SK-N-SH treated with all-trans-retinoic acid at 6 μM for 48 hours (cell line): ENCODE data around the gene ADCY5.

Source experiments
- ATAC-seq: fragments of 200-7000 bp; cut with Tn5 transposase; 3 replicates; pipeline ENCODE4 v1.9.1; 2020; ENCODE audit warnings: mild to moderate bottlenecking, moderate library complexity
- ARNTL ChIP-seq: fragments of 450-650 bp; formaldehyde crosslinking; IDR thresholded peaks from 2 replicates; pipeline ENCODE4 v1.5.0; 2020; ENCODE audit warnings: low read depth, mild to moderate bottlenecking, moderate library complexity, borderline replicate concordance
- BACH2 ChIP-seq: fragments of 250-450 bp; sonication (Bioruptor Pico); IDR thresholded peaks from 2 replicates; pipeline ENCODE4 v1.9.0; 2021; ENCODE audit warnings: mild to moderate bottlenecking, borderline replicate concordance
- CREB5 ChIP-seq: fragments of 250-450 bp; sonication (Bioruptor Pico); IDR thresholded peaks from 2 replicates; pipeline ENCODE4 v1.5.1; 2020; ENCODE audit warnings: low read depth, mild to moderate bottlenecking, moderate library complexity
- CSRNP3 ChIP-seq: fragments of 250-450 bp; sonication (Bioruptor Pico); IDR thresholded peaks from 2 replicates; pipeline ENCODE4 v1.5.1; 2021; ENCODE audit warnings: mild to moderate bottlenecking, moderate library complexity
- ISL1 ChIP-seq: fragments of 250-450 bp; sonication (Bioruptor Pico); IDR thresholded peaks from 2 replicates; pipeline ENCODE4 v2.1.2; 2022; ENCODE audit warnings: mild to moderate bottlenecking, moderate library complexity
- PPARA ChIP-seq: fragments of 250-450 bp; sonication (Bioruptor Pico); IDR thresholded peaks from 2 replicates; pipeline ENCODE4 v1.5.0; 2020; ENCODE audit warnings: mild to moderate bottlenecking, borderline replicate concordance
- RARB ChIP-seq: fragments of 250-450 bp; sonication (Bioruptor Pico); IDR thresholded peaks from 2 replicates; pipeline ENCODE4 v1.8.0; 2021; ENCODE audit warnings: mild to moderate bottlenecking, moderate library complexity
- SNAI2 ChIP-seq: fragments of 250-450 bp; sonication (Bioruptor Pico); IDR thresholded peaks from 2 replicates; pipeline ENCODE4 v1.5.0; 2020; ENCODE audit warnings: mild to moderate bottlenecking, moderate library complexity
- TOX ChIP-seq: fragments of 250-450 bp; sonication (Bioruptor Pico); IDR thresholded peaks from 2 replicates; pipeline ENCODE4 v1.8.0; 2021; ENCODE audit warnings: mild to moderate bottlenecking, moderate library complexity, borderline replicate concordance
- ZC3H10 ChIP-seq: fragments of 250-450 bp; sonication (Bioruptor Pico); IDR thresholded peaks from 2 replicates; pipeline ENCODE4 v1.5.1; 2021; ENCODE audit warnings: mild to moderate bottlenecking, moderate library complexity
- ZFP3 ChIP-seq: fragments of 250-450 bp; sonication (Bioruptor Pico); IDR thresholded peaks from 2 replicates; pipeline ENCODE4 v1.5.0; 2020; ENCODE audit warnings: mild to moderate bottlenecking, moderate library complexity
- ZFP30 ChIP-seq: fragments of 450-650 bp; formaldehyde crosslinking; IDR thresholded peaks from 2 replicates; pipeline ENCODE4 v1.5.0; 2022; ENCODE audit warnings: mild to moderate bottlenecking, moderate library complexity
- ZNF565 ChIP-seq: fragments of 450-650 bp; formaldehyde crosslinking; conservative IDR thresholded peaks from 2 replicates; pipeline ENCODE4 v1.5.0; 2020; ENCODE audit warnings: low read depth, mild to moderate bottlenecking, moderate library complexity
- ZNF70 ChIP-seq: fragments of 450-650 bp; formaldehyde crosslinking; IDR thresholded peaks from 2 replicates; pipeline ENCODE4 v1.5.0; 2020; ENCODE audit warnings: mild to moderate bottlenecking, moderate library complexity
- TF ChIP-seq, protein P1 (sequence below): fragments of 250-450 bp; sonication (Bioruptor Pico); IDR thresholded peaks from 2 replicates; pipeline ENCODE4 v1.8.0; 2021; ENCODE audit warnings: low read depth, mild to moderate bottlenecking, moderate library complexity, borderline replicate concordance
- TF ChIP-seq, protein P2 (sequence below): fragments of 250-450 bp; sonication (Bioruptor Pico); IDR thresholded peaks from 2 replicates; pipeline ENCODE4 v1.5.0; 2020; ENCODE audit warnings: mild to moderate bottlenecking, moderate library complexity
- TF ChIP-seq, protein P3 (sequence below): fragments of 250-450 bp; sonication (Bioruptor Pico); IDR thresholded peaks from 2 replicates; pipeline ENCODE4 v1.8.0; 2020; ENCODE audit warnings: mild to moderate bottlenecking, moderate library complexity, borderline replicate concordance

Gene ADCY5

DNA sequence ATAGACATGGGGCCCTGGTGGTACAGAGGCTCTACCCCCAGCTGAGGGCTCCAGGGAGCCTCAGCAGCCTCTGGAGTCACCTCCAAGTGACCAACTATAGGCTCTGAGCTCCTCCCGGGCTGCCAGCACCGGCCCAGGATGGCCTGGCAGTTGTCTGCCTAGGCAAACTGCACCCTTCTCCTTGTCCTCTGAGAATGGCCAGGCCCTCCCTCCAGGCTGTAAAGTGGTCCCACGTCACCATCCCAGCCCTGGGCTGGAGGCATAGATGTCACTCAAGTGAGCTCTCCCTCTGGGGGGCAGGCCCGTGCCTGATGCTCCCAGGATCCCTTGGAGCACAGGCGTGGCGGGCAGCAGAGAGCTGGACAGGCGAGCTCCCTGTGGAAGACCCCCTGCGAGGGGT, 127.1 kb downstream of the ADCY5 start (continued):
- TF ChIP-seq, protein P1, sequence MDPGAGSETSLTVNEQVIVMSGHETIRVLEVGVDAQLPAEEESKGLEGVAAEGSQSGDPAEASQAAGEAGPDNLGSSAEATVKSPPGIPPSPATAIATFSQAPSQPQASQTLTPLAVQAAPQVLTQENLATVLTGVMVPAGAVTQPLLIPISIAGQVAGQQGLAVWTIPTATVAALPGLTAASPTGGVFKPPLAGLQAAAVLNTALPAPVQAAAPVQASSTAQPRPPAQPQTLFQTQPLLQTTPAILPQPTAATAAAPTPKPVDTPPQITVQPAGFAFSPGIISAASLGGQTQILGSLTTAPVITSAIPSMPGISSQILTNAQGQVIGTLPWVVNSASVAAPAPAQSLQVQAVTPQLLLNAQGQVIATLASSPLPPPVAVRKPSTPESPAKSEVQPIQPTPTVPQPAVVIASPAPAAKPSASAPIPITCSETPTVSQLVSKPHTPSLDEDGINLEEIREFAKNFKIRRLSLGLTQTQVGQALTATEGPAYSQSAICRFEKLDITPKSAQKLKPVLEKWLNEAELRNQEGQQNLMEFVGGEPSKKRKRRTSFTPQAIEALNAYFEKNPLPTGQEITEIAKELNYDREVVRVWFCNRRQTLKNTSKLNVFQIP (CRISPR knock-in tag) = no peak
- TF ChIP-seq ZC3H10 (CRISPR knock-in tag) = no peak
- TF ChIP-seq TOX (CRISPR knock-in tag) = no peak

DNA sequence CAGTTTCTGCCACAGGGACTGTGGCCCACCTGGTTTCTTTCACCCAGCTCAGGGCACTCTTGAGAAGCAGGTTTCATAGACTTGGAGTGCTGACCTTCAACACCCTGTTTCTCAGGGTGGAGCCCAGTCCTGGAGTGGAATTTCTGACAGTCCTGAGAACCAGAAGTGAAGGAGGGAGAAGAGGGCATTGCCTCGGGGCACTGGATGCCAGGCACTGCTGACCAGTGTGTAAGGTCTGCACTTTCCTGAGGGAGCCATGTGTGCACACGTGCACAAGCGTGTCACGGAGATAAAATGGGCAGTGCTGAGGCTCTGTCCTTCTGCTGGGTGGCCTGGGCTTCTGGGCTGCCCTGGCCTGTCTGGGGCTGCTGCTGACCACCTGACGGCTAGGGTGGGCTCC, 128.7 kb downstream of the ADCY5 start:
- no peak for TF ChIP-seq ISL1 (CRISPR knock-in tag)
- ATAC-seq = no peak

DNA sequence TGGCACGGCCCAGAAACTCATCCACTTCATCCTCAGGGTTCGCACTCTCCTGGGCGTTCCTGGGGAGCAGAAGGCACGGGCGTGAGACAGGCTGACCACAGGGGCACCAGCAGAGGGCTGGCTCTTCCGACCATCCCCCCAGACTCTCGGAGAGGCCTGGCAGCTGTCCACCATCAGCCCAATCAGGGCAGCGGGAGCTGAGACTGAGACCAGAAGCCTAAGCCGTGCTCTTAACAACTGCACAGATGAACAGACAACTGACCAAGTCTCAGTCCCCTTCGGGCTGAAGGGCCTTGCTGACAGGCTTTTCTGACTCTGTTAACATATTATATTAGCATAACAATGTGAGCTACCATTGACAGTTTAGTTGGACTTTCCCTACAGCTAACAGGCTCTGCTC, 129.1 kb downstream of the ADCY5 start:
- no peak for ATAC-seq
- TF ChIP-seq BACH2 (no peak), TOX (CRISPR knock-in tag) (no peak), RARB (no peak), ZNF565 (CRISPR knock-in tag) (no peak), CSRNP3 (CRISPR knock-in tag) (no peak), ISL1 (CRISPR knock-in tag) (no peak), ZC3H10 (CRISPR knock-in tag) (no peak), ARNTL (CRISPR knock-in tag) (no peak), ZNF70 (CRISPR knock-in tag) (no peak), CREB5 (CRISPR knock-in tag) (no peak), SNAI2 (no peak)
- TF ChIP-seq, protein P1 (CRISPR knock-in tag) = no peak
- TF ChIP-seq, protein P2, sequence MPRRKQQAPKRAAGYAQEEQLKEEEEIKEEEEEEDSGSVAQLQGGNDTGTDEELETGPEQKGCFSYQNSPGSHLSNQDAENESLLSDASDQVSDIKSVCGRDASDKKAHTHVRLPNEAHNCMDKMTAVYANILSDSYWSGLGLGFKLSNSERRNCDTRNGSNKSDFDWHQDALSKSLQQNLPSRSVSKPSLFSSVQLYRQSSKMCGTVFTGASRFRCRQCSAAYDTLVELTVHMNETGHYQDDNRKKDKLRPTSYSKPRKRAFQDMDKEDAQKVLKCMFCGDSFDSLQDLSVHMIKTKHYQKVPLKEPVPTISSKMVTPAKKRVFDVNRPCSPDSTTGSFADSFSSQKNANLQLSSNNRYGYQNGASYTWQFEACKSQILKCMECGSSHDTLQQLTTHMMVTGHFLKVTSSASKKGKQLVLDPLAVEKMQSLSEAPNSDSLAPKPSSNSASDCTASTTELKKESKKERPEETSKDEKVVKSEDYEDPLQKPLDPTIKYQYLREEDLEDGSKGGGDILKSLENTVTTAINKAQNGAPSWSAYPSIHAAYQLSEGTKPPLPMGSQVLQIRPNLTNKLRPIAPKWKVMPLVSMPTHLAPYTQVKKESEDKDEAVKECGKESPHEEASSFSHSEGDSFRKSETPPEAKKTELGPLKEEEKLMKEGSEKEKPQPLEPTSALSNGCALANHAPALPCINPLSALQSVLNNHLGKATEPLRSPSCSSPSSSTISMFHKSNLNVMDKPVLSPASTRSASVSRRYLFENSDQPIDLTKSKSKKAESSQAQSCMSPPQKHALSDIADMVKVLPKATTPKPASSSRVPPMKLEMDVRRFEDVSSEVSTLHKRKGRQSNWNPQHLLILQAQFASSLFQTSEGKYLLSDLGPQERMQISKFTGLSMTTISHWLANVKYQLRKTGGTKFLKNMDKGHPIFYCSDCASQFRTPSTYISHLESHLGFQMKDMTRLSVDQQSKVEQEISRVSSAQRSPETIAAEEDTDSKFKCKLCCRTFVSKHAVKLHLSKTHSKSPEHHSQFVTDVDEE (CRISPR knock-in tag) = no peak

DNA sequence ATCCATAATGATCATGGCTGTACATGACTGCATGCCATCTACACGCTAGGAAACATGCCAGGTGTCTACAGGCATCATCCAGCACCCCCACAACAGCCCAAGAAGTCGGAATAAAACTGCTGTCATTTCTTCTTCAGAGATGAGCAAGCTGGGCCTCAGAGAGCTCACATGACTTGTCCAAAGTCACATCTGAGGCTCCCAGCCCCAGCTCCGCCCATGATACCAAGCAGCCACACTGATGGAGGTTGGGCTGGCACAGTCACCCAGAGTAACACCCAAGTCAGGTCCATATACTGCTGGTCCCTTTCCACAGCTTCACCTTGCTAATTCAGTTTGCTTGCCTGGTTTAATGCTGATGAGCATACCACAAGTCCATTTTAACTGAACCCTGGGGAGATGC, 130.5 kb downstream of the ADCY5 start:
- TF ChIP-seq ZNF70 (CRISPR knock-in tag) = no peak
- no peak for TF ChIP-seq PPARA (CRISPR knock-in tag)
- TF ChIP-seq, protein P3, sequence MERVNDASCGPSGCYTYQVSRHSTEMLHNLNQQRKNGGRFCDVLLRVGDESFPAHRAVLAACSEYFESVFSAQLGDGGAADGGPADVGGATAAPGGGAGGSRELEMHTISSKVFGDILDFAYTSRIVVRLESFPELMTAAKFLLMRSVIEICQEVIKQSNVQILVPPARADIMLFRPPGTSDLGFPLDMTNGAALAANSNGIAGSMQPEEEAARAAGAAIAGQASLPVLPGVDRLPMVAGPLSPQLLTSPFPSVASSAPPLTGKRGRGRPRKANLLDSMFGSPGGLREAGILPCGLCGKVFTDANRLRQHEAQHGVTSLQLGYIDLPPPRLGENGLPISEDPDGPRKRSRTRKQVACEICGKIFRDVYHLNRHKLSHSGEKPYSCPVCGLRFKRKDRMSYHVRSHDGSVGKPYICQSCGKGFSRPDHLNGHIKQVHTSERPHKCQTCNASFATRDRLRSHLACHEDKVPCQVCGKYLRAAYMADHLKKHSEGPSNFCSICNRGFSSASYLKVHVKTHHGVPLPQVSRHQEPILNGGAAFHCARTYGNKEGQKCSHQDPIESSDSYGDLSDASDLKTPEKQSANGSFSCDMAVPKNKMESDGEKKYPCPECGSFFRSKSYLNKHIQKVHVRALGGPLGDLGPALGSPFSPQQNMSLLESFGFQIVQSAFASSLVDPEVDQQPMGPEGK = no peak
- no peak for TF ChIP-seq ZFP30
- no peak for TF ChIP-seq ZFP3
- TF ChIP-seq ZNF565 (CRISPR knock-in tag) = no peak
- no peak for TF ChIP-seq ISL1 (CRISPR knock-in tag)
- TF ChIP-seq, all 23 proteins: peak for 0
- no peak for ATAC-seq
